ENCODE data around the gene GPN2.

GPN2 gene

DNA sequence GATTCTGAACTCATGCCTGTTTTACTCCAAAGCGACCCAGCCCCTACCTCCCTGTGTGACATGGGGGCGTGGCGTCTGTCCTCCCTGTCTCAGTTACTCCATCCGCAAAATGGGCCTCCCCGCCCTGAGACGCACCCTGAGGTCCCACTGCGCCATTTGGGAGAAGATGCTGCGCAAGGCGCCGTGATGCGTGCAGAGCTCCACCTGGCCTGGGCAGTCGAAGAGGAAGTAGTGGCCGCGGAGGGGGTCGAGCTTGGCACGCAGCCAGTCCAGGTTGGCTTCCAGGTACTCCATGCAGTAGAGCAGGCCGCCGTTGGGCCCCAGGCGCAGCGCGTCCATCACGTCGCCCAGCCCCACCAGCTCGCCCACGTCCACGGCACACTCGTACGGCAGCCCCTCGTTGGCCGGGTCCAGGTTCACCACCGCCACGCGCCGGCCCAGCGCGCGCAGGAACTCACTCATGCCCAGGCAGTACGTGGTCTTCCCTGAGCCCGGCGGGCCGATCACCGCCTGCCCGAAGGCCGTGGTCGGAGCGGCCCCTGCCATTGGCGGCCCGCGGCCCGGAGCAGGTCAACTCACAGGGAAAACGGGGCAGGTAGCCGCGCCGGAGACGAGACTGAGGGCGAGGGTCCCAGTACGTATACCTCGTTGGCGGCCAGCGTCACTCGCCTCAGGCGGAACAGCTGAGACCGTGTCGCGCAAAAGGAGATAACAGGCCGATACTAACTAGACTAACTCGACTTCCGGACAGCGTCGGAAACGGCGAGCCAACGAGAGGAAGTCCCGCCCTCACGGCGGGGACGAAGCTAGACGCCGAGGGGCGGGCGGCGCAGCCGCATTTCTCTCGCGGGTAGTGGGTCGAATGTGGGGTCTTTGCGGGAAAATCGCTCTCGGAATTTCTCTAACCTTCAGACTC, at the start of gene GPN2:
Gene GPN2 (minus strand): TSS at position 733 of the 916 bp plus-strand sequence. CDS start 187 bp downstream, at position 546.
- DNase-seq (ENCODE audit: low read depth in 2 of 2), result peak; percentile 62 to 71

DNA sequence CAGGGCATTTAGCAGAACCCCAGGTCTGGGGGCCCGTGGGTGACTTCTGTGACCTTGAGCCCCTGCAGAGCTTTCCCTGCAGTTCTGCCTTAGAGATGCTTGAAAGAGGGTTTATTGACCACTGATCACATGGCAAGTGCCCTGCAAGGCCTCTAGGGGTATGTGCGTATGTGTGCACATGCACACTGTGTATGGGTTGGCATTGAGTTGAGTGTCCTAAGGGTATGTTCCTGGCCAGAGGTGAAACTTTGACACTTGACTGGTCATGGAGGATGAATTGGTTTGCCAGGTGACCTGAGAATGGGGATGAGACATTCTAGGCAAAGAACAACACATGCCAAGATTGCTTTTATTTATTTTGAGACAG, 48.6 kb upstream of the GPN2 start:
- DNase-seq (ENCODE audit: low read depth in 2 of 2), result no peak

DNA sequence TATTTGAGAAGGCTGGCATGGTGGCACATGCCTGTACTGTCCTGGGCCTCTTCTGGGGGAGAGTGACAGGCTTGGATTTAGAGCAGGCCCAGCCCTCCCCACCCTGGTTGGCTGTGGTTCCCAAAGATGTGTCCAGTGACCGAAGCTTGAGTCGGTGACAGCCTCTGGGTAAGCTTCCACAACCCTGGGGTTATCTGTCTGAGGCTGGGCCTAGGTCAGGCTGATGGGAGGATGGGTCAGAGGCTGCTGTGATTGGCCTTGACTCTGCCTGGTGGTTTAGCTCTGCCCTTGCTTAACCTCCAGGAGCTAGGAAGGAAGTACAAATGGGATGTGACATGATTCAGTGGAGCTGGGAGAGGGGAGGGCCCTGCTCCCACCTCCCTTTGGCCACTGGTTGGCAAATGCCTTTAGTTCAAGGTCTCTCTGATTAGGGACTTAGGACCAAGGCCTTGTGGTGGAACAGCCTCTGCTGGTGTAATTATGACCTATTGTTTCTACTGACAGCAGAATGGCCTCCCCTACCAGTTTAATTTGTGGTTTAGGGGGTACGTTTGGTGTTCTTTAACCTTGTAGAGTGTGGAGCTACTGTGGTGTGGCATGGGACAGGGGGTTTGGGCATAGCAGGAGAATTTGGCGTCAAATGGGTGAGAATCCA, 48.0 kb upstream of the GPN2 start:
- DNase-seq (ENCODE audit: low read depth in 2 of 2), result no peak

DNA sequence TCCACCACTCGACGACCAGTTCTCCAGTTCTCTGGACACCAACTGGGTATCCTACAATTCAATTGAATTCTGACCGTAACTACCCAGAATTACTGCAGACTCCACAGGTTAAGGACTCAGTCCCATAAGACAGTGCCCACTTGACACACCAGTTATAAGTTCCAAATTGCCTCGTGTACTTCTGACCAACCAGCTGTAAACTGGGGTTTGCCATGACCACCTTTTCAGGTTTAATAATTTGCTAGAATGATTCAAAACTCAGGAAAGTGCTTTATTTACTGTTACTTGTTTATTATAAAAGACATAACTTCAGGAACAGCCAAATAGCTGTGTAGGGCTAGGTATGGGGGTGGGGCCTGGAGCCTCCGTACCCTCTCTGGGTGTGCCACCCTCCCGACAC, 46.7 kb upstream of the GPN2 start:
- no peak for DNase-seq (ENCODE audit: low read depth in 2 of 2)

DNA sequence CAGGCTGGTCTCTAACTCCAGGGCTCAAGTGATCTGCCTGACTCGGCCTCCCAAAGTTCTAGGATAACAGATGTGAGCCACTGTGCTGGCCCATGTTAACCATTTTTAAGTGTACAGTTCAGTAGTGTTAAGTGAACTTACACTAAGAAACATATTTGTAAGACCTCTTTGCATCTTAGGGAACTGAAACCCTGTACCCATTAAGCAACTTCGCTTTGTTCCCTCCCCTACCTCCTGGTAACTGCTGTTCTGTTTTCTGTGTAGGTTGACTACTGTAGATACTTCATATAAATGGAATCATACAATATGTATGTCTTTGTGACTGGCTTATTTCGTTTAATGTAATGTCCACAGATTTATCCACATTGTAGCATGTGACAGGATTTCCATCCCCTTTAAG, 42.4 kb upstream of the GPN2 start:
- DNase-seq (ENCODE audit: low read depth in 2 of 2), result no peak

DNA sequence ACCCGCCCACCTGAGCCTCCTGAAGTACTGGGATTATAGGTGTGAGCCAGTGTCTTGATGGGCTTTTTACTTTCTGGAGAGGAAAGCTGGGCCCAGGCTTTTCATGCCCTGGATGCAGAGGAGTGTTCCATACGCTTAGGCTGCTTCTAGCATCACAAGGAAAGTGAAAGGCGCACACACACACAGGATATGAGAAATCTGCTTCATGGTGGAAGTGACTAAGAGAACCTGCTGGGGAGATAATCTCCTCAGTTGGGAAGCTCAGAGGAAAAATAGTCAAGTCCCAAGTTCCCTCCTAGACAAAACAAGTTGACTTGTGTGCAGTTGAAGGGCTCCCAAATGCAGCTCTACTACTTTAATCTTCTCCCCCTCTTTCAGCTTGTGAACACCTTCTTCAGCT, 33.6 kb upstream of the GPN2 start:
- DNase-seq (ENCODE audit: low read depth in 2 of 2), result no peak

DNA sequence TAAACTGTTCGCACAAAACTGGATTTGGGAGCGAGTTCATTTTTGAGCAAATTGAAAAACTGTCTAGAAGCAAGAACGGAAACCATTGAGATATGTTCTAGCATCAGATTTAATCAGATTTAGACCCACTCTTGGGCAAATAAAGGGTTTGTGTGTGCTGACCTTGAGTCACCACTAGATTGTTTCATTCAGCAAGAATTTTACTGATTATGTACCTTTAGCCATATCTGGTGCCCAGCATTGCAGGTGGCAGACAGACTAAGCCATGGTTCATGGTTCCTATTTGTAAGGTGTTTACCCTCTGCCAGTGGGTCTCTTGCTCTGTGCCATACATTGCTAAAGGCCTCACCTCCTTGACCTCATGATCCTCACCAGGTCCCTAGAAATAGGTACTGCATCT, 32.8 kb upstream of the GPN2 start:
- no peak for DNase-seq (ENCODE audit: low read depth in 2 of 2)

DNA sequence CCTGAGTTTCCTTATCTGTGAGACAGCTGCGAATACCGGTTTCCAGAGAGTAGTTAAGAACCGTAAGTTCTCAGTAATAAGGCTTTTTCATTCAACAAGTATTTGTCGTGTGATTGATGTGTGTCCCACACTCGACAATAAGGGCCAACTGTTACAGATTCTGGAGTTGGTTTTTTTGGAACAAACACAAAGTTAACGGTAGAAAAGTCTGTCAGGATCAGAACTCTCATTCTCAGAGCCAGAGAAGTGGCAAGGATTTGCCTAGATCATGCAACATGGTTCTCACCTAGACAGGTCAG, 32.3 kb upstream of the GPN2 start:
- DNase-seq (ENCODE audit: low read depth in 2 of 2), result no peak

DNA sequence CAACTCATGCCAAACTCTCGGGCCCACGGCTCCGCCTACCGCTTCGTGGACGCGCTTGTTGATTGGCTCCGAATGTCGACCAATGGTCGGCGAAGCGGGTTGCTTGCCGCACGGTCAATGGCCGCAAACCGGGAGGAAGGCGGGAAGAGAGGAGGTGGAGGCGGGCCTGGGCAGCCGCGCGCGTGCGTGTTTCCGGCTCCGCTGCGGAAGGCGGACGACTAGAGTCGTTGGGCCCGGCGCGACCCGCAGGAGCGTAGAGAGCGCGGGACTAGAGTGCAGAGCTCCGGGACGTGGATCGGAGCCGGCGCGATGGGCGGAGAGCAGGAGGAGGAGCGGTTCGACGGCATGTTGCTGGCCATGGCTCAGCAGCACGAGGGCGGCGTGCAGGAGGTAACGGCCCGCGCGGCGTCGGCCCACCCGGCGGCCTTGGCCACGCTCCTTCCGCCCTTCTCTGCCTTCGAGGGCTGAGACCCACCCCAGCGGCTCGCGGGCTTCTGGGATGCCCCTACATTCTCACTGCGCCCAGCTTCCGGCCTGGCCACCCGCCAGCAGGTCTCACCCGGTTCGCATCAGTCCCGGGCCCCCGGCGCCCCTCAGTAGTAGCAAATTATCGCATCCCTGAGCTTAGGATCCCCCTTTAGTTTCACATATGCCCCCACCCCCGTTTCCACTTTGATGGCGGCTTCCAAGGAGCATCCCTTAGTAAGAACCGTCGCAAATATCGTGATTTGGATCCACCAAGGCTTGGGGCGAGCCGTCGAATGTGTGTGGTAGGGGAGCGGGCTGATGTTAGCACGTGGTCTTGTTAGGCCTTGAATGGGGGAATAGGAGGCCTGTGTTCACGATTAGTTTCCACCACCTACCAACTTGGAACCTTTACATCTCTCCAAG, 31.7 kb upstream of the GPN2 start, which contains the start of gene NUDC:
Gene NUDC (plus strand): TSS at position 204 of the 891 bp plus-strand sequence. CDS start 106 bp downstream, at position 310.
- DNase-seq (ENCODE audit: low read depth in 2 of 2), result peak; percentile 93 to 94

DNA sequence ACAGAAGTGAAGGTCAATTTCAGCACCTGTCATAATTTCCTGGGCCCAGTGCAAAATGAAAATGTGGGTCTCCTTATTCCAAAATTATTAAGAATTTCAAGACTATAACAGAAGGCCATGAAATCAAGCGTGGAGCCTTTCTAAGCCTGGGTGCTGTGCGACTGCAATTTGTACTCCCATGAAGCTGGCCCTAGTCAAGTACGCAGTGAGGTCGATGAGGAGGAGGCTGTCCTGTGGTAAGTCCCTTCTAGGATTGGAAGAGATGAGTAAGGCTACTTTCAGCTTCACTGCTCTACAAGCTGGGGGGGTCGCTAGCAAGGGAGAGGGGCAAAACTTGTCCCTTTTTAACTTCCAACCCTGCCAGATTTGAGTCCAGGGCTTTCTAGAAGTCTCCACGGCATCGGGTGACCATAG, 31.1 kb upstream of the GPN2 start:
- DNase-seq (ENCODE audit: low read depth in 2 of 2), result no peak

DNA sequence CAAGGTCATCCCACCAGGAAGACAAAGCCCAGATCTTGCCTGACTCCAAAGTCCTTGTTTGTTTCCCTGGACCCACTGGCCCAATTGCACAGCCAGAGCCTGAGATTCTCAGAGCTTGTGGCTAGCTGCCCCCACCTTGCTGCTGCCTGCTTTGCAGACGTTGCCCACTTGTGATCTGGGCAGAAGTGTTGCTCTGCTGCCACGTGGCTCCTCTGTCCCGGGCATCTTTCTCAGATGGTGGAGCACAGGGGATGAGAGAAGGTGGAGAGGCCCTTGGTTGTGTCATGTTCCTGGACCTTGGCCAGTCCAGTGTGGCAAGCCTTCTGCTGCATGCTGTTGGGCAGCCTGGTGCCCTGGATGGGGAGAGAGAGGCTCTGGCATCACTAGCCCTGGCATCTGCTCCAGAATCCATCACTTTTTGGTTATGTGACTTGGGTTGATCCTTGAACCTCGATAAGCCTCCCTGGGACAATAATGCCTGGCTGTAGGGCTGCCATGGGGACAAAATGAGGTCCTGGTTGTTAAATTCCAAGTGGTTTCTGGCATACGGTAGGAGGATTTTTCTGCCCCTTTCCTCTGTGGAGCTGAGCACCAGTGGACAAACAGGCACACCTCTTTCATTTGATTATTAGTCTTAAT, 25.2 kb upstream of the GPN2 start:
- DNase-seq (ENCODE audit: low read depth in 2 of 2), result no peak

DNA sequence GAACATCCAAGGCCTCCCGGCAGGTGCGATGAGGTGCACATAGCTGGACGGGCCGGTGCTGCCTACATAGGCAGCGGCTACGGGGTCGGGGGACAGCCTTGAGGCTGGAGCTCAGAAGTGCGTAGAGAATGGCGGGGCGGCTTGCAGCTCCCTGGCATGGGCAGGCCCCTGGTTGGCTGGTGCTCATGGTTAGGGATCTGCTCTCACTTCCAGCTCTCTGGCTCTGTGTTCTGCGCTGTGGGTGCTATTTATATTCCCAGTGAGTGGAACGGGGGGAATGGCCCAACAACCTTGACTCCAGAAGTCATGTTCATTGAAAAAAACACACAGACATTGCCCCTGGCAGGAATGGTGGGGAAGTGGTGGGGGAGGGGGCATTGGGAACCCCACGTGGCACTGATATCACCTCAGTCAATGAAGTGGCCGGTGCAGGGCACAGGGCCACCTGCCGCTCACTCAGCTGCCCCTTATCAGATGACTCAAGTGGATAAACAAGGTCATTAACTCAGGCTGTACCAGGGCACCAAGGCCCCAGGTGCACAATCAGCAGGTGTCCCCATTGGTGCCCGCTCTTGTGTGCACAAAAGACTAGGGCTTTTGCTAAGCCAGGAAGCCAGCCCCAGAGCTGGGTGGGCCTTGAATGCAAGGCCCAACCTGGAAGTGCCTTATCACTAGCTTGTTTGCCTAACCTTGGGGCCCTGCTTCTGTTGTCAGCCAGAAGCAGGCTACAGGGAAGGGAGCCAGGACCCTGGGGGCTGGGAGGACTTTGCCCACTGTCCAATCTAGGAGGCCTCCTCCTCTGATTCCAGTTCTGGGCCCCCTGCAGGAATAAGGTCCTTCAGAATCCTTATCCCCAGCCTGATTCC, 23.9 kb upstream of the GPN2 start, which contains the start of gene NR0B2:
Gene NR0B2 (minus strand): TSS at position 222 of the 866 bp plus-strand sequence. CDS start 35 bp downstream, at position 187.
- DNase-seq (ENCODE audit: low read depth in 2 of 2), result no peak

DNA sequence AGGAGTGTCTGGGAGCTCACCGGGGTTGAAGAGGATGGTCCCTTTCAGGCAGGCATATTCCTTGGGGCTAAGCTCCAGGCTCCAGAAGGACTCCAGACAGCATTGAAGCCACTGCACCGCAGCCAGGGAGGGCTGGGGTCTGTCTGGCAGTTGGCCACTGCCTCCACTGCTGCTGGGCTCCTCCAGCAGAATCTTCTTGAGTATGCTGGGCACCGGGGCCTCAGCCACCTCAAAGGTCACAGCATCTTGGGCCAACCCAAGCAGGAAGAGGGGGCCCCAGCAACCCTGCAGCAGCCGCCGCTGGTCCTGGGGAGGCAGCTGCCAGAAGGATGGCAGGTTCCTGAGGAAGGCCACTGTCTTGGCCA, 23.3 kb upstream of the GPN2 start:
- DNase-seq (ENCODE audit: low read depth in 2 of 2), result no peak

DNA sequence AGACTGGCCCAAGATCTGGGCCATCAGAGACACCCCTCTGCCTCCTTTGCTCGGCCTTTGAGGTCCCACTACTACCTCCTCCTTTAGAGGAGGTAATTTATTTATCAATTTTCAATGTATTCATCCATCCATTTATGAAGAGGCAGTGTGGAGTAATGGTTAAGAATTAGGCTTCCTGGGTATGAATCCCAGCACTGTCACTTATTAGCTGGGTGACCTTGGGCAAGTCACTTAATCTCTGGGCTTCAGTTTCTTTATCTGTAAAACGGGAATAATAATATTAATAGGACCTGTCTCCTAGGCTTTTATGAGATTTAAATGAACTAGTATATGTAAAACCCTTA, 22.0 kb upstream of the GPN2 start:
- DNase-seq (ENCODE audit: low read depth in 2 of 2), result no peak

DNA sequence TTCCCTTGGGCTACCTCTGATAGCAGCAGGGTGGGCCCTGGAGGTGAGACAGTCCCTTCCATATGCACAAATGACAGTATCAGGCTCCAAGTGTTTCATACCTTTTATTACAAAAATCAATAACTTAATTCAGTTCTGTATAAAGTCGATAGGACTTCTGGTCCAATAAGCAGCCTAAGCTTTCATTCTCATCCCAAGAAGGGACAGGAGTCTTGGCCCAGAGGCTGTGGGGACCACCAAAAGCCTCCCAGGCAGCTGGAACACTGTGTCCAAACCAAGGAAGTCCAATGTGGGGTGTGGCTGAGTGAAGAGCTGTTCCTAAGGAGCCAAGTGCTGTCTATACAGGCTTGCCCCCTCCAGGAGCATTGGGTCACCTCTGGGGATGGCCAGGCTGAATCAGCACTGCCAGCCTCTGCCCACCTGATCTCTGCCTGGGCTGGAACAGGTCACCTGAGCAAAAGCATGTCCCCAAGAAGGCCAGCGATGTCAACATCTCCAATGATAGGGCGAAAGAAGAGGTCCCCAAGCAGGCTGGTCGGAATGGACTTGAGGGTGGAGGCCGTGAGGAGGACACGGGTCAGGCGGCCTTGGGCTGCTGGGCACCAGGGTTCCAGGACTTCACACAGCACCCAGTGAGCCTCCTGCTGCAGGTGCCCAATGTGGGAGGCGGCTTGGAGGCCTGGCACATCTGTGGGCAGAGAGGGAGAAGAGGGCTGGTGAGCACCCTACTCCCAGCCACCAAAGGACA, 21.5 kb upstream of the GPN2 start:
- DNase-seq (ENCODE audit: low read depth in 2 of 2), result no peak

DNA sequence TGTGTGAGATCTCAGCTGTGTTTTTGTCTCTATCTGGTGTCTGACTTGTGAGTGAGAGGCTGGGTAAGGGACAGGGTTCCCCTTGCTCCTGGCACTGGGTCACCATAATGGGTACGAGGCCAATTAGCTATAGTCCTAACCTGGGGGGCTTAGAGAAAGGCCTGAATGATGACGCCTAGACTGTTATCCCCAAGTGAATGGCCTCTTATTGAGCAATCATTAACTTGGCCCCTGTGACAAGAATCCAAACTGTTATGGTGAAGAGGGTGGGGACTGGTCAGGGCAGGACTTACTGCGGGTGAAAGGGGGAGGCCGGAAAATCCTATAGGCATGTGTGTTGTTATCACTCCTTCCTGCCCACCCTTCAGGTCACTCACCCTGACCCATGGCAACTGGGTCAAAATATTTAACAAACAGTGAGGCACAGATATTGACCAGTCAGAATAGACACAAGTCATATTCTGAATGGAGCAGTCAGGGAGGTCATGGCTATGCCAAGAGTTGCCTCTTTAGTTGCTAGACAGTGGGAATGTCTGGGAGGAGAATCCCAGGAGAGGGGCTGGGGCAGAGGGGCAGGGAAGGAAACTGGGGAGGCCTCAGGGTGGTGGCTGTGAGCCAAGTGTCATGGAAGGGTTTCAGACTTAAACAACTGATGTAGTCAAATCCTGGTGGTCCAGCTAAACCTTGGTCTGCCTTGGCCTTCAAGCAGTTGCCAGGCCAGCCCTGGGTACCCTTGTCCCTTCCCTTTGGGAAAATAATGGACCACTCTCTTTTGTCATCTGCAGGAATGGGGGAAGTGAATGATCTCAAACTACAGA, 20.5 kb upstream of the GPN2 start:
- no peak for DNase-seq (ENCODE audit: low read depth in 2 of 2)

DNA sequence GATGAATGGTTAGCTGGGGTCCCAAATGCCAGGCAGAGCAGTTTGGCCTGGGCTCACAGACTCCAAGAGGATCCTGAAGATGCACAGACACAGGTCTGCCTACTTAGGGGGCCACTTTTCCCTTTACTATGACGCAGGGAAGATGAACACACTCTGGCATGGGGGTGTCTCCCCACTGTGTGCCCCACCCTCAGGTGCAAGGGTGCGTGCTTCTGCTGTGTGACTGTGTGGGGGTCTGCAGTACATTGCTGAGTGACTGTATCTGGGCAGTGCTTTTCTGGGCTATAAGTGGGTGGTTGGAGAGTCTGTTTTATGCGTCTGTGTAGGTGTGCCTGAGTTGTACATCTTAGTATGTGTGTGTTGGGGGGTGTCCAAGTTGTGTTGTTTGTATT, 19.9 kb upstream of the GPN2 start:
- DNase-seq (ENCODE audit: low read depth in 2 of 2), result no peak

DNA sequence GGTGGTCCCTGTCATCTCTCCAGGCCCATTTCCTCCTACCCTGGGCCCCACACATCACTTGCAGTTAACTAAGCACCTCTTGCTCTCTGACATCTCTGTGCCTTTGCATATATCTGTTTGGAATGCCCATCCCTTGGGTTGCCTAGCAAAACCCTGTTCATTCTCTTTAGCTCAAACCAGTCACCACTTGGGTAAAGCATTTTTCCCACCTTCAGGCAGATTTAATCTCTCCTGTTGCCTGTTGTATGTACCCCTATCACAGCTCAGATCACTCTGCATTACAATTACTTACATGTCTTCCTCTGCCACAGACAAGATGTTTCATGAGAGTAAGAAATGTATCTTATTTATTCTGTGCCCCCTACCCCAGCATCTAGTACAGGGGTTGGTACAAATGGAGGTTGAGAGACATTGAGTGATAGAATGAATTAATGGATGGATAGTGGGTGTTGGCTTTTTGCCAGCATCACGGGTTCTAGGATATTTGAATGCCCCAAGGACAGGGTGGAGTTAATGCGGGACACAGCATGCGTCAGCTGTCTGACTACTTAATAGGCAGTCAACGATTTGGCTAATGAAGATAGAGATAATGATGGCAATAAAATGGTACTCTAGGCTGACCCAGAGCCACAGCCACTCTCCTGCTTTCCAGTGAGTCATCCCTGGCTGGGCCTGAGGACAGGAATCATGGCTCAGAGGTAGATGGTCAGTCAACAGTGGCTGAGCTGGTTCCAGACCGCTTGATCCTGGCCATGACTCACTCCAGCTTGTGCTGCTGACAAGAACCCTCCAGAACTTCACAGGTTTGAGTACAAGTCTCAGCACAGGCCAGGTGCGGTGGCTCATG, 17.2 kb upstream of the GPN2 start:
- DNase-seq (ENCODE audit: low read depth in 2 of 2), result no peak
